Activated CD8-positive, alpha-beta T cell treated with anti-CD3 and anti-CD28 coated beads for 36 hours (primary cell): Measurements from ENCODE around the gene IRAK3. TPM values are rescaled to one million over a fixed set of nuclear protein-coding genes. Genes with fewer than 3 reads are reported as not detected.
A peak's percentile ranks its signal among the peaks of the same experiment; 100 is the strongest.

Experiments used
- ATAC-seq: fragments of 200-7000 bp; cut with Tn5 transposase; one replicate; pipeline ENCODE4 v1.10.0; 2021; ENCODE audit warnings: mild to moderate bottlenecking, moderate library complexity
- CTCF ChIA-PET: fragments of 350-600 bp; sonication (Branson Sonifier 250); formaldehyde crosslinking; loops from one replicate; lab custom pipeline; 2021; ENCODE audit warnings: antibody characterized with exemption; lab: Charles Lee
- POLR2A ChIA-PET: fragments of 350-600 bp; sonication (Branson Sonifier 250); formaldehyde crosslinking; loops from one replicate; lab custom pipeline; 2021; ENCODE audit warnings: antibody characterized with exemption; lab: Charles Lee
- DNase-seq: peaks from one replicate; pipeline ENCODE4 v3.0.0-alpha.2; 2020
- H3K27ac Mint-ChIP-seq: one replicate; pipeline ENCODE4 v1.8.0; 2021; ENCODE audit warnings: mild to moderate bottlenecking, mixed read lengths
- H3K27me3 Mint-ChIP-seq: one replicate; pipeline ENCODE4 v1.8.0; 2021; ENCODE audit warnings: mixed read lengths
- H3K36me3 Mint-ChIP-seq: one replicate; pipeline ENCODE4 v1.8.0; 2021; ENCODE audit warnings: low read depth, mixed read lengths
- H3K4me1 Mint-ChIP-seq: one replicate; pipeline ENCODE4 v1.8.0; 2021; ENCODE audit warnings: low read depth, mixed read lengths
- H3K4me3 Mint-ChIP-seq: one replicate; pipeline ENCODE4 v1.8.0; 2021; ENCODE audit warnings: mild to moderate bottlenecking, moderate library complexity, mixed read lengths
- H3K9me3 Mint-ChIP-seq: one replicate; pipeline ENCODE4 v1.8.0; 2021; ENCODE audit warnings: mixed read lengths
- CTCF ChIP-seq: fragments of 200-600 bp; IDR thresholded peaks from one replicate; pipeline ENCODE4 v1.8.0; 2022; ENCODE audit warnings: antibody characterized with exemption, mild to moderate bottlenecking
- intact Hi-C: fragments of 100-400 bp; cut with micrococcal nuclease; formaldehyde crosslinking; loops from one replicate; pipeline ENCODE4 v1.10.0; 2022
- total RNA-seq, 2 experiments: library from RNA; stranded (reverse); gene quantifications; one replicate each; pipeline ENCODE4 v1.2.3, GENCODE V29; 2021

IRAK3 gene
- total RNA-seq, 2 experiments from 2014 or later: 0.31 to 0.34 TPM

DNA sequence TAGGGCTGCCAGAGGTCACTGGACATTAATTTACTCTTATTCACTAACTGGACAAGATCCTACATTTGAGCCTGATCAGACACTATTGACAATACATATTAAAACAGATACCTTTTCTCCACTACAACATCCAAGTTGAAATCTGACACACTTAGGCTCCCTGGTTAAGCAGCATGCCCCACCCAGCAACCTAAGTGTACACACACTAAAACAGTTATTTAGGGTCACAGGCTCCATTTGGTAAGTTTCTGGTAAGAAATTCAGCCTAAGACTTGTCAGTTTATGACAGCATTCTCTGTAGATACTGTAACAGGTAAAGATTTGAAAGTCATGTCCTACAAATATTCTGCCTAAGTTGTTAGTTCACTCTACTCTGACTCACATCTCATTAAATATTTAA lies 46.2 kb upstream of the IRAK3 start:
- H3K4me3 Mint-ChIP-seq: no peak overlapping the region
- peaks cover 61% of the 10 kb centered on the region for H3K36me3 Mint-ChIP-seq
- no peak for DNase-seq
- intact Hi-C loops: no loop called here
- ATAC-seq: no peak
- POLR2A ChIA-PET: no interaction called here
- no peak overlapping the region for H3K27ac Mint-ChIP-seq
- H3K4me1 Mint-ChIP-seq: peaks cover 12% of the 10 kb centered on the region
- no peaks in the 10 kb centered on the region for H3K27me3 Mint-ChIP-seq
- TF ChIP-seq CTCF: no peak
- CTCF ChIA-PET: interaction anchor here (1.4 kb wide), 1 partner anchor 93 kb away, joined by 5 read pairs; no protein-coding TSS in a partner anchor
- H3K9me3 Mint-ChIP-seq: peaks cover 15% of the 10 kb centered on the region

DNA sequence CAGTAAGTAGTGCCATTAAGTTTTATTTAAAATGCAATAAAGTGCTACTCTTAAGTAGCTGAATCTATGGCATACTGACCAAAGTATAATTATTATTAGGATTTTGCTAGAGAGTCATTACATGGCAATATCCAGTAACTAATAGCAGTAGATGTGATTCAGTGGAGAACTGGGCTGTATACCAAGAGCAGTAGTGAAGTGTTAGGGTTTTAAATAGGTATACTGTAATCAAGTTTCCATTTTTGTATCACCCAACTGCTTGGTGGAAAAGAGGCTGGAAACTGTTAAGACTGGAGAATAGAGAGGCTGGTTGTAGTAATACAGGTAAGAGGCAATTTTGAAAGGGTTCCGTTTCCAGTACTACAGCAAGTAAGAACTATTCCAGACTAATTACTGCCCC lies 45.1 kb upstream of the IRAK3 start:
- Mint-ChIP-seq H3K36me3 (peaks cover 63% of the 10 kb centered on the region), H3K9me3 (peaks cover 15% of the 10 kb centered on the region), H3K4me1 (peaks cover 15% of the 10 kb centered on the region), H3K27ac (peak overlapping the region; percentile 24), H3K27me3 (no peaks in the 10 kb centered on the region), H3K4me3 (no peak overlapping the region)
- CTCF ChIA-PET: interaction anchor here (0.6 to 2.2 kb wide), 2 partner anchors 26 to 92 kb away, joined by 3 to 7 read pairs; partner anchors contain the start of gene TMBIM4
- intact Hi-C loops: no loop called here
- no peak for DNase-seq
- no peak for TF ChIP-seq CTCF
- POLR2A ChIA-PET: no interaction called here
- no peak for ATAC-seq

- peaks cover 59% of the 10 kb centered on the region for H3K36me3 Mint-ChIP-seq
- ChIA-PET POLR2A (interaction anchor here (0.8 kb wide), 1 partner anchor 15 kb away, joined by 4 read pairs; no protein-coding TSS in a partner anchor), CTCF (interaction anchor here (0.6 to 2.2 kb wide), 11 partner anchors 15 to 264 kb away, joined by 3 to 7 read pairs (median 3); partner anchors contain the start of gene TMBIM4)
- peak overlapping the region; percentile 84 for H3K27ac Mint-ChIP-seq
- H3K4me3 Mint-ChIP-seq: no peak overlapping the region
- no peaks in the 10 kb centered on the region for H3K27me3 Mint-ChIP-seq
- intact Hi-C loops: no loop called here
- ATAC-seq: peak; percentile 51
- peak; percentile 8 for DNase-seq
- H3K4me1 Mint-ChIP-seq: peaks cover 15% of the 10 kb centered on the region
- peak; percentile 17 for TF ChIP-seq CTCF
- peaks cover 13% of the 10 kb centered on the region for H3K9me3 Mint-ChIP-seq
These were observed 43.9 kb upstream of the IRAK3 start for GRCh38 chr12:66144791-66145754.

- no peaks in the 10 kb centered on the region for H3K9me3 Mint-ChIP-seq
- TF ChIP-seq CTCF: peak; percentile 36
- DNase-seq (peak; percentile 6), ATAC-seq (no peak)
- no peak overlapping the region for H3K27ac Mint-ChIP-seq
- POLR2A ChIA-PET: no interaction called here
- H3K4me1 Mint-ChIP-seq: peaks cover 25% of the 10 kb centered on the region
- no peaks in the 10 kb centered on the region for H3K27me3 Mint-ChIP-seq
- H3K4me3 Mint-ChIP-seq: no peak overlapping the region
- H3K36me3 Mint-ChIP-seq: peaks cover 32% of the 10 kb centered on the region
- CTCF ChIA-PET: interaction anchor here (1.0 to 1.6 kb wide), 4 partner anchors 9 to 48 kb away, joined by 3 read pairs; no protein-coding TSS in a partner anchor
- intact Hi-C loops: no loop called here
These were observed 39.2 kb upstream of the IRAK3 start for GRCh38 chr12:66149702-66150398.
